CD4-positive, alpha-beta T cell (primary cell): ENCODE measurements around the gene AGXT. TPM values are rescaled to one million over a fixed set of nuclear protein-coding genes. Genes with fewer than 3 reads are reported as not detected.

Experiments
- ATAC-seq: fragments of 200-7000 bp; cut with Tn5 transposase; one replicate; pipeline ENCODE4 v1.10.0; 2022; ENCODE audit warnings: mild to moderate bottlenecking; ENCODE audit not compliant: poor library complexity
- CTCF ChIA-PET: fragments of 350-600 bp; sonication (Branson Sonifier 250); formaldehyde crosslinking; loops from one replicate; lab custom pipeline; 2021; ENCODE audit warnings: antibody characterized with exemption, inconsistent platforms; lab: Charles Lee
- POLR2A ChIA-PET: fragments of 350-600 bp; sonication (Branson Sonifier 250); formaldehyde crosslinking; loops from one replicate; lab custom pipeline; 2021; ENCODE audit warnings: antibody characterized with exemption, inconsistent platforms; lab: Charles Lee
- DNase-seq, 14 experiments: peaks; one replicate each; pipeline ENCODE4 v3.0.0-alpha.2; 2013 to 2020; ENCODE audit warnings: mixed read lengths in 2 of 14
- H3K27ac ChIP-seq, 2 donors: one replicate each; pipeline versions ENCODE4 v1.5.1 to v1.7.0; 2013; ENCODE audit warnings: low read length in 2 of 2, low read depth in 1 of 2, mild to moderate bottlenecking in 1 of 2
- H3K27me3 ChIP-seq, 2 experiments: 1 replicate in 1 of 2; 2 replicates in 1 of 2; pipeline versions ENCODE4 v1.6.1 to v1.7.0; 2013; ENCODE audit warnings: low read length in 2 of 2, control low read depth in 1 of 2, mild to moderate bottlenecking in 1 of 2, moderate library complexity in 1 of 2; ENCODE audit not compliant: insufficient read depth in 2 of 2, control insufficient read depth in 1 of 2
- H3K36me3 ChIP-seq: one replicate; pipeline ENCODE4 v1.6.1; 2013; ENCODE audit warnings: low read length, control low read depth; ENCODE audit not compliant: insufficient read depth
- H3K4me1 ChIP-seq: one replicate; pipeline ENCODE4 v1.6.1; 2013; ENCODE audit warnings: low read length, control low read depth; ENCODE audit not compliant: insufficient read depth
- H3K4me3 ChIP-seq: one replicate; pipeline ENCODE4 v1.5.1; 2013; ENCODE audit warnings: mild to moderate bottlenecking, low read length, moderate library complexity
- H3K9me3 ChIP-seq, 2 experiments: 1 replicate in 1 of 2; 2 replicates in 1 of 2; pipeline versions ENCODE4 v1.6.1 to v1.7.0; 2013; ENCODE audit warnings: low read length in 2 of 2, mild to moderate bottlenecking in 2 of 2, control low read depth in 1 of 2, moderate library complexity in 1 of 2; ENCODE audit not compliant: control insufficient read depth in 1 of 2, insufficient read depth in 1 of 2
- H3K27ac Mint-ChIP-seq: one replicate; pipeline ENCODE4 v1.8.0; 2020; ENCODE audit warnings: mixed read lengths
- H3K27me3 Mint-ChIP-seq: one replicate; pipeline ENCODE4 v1.8.0; 2021; ENCODE audit warnings: mixed read lengths
- H3K36me3 Mint-ChIP-seq: one replicate; pipeline ENCODE4 v1.8.0; 2021; ENCODE audit warnings: low read depth, mixed read lengths
- H3K4me1 Mint-ChIP-seq: one replicate; pipeline ENCODE4 v1.8.0; 2021; ENCODE audit warnings: low read depth, mixed read lengths
- H3K4me3 Mint-ChIP-seq: one replicate; pipeline ENCODE4 v1.8.0; 2020; ENCODE audit warnings: mild to moderate bottlenecking, mixed read lengths
- H3K9me3 Mint-ChIP-seq: one replicate; pipeline ENCODE4 v1.8.0; 2020; ENCODE audit warnings: mixed read lengths
- CTCF ChIP-seq: fragments of 200-600 bp; IDR thresholded peaks from one replicate; pipeline ENCODE4 v1.8.0; 2022; ENCODE audit warnings: antibody characterized with exemption, mild to moderate bottlenecking
- intact Hi-C, 2 experiments: fragments of 100-400 bp; cut with DNase I in 1 of 2; cut with micrococcal nuclease in 1 of 2; formaldehyde crosslinking; loops; one replicate each; pipeline versions ENCODE4 v1.15.1 to v1.9.0; 2023 to 2025; cut with DNase I, micrococcal nuclease
- total RNA-seq, 174 experiments: library from RNA in 2 of 174; stranded (reverse) in 2 of 174; gene quantifications; one replicate each; pipeline ENCODE4 v1.2.3 and lab custom pipeline; 2021 to 2026

AGXT gene
- total RNA-seq, 2 experiments from 2014 or later = not detected

GRCh38 chr2:240900141-240900860, 31.7 kb downstream of the AGXT start:
- no peaks in the 10 kb centered on the region for H3K36me3 Mint-ChIP-seq
- POLR2A ChIA-PET = no interaction called here
- no peaks in the 10 kb centered on the region for H3K9me3 Mint-ChIP-seq
- intact Hi-C loops = no loop called here
- no peak overlapping the region for H3K4me3 Mint-ChIP-seq
- DNase-seq = no peak
- Histone ChIP-seq H3K36me3 (no peaks in the 10 kb centered on the region), H3K9me3 (peaks cover 0 to 5% of the 10 kb centered on the region in 2 experiments), H3K27me3 (no peaks in the 10 kb centered on the region), H3K27ac (no peak overlapping the region), H3K4me1 (no peaks in the 10 kb centered on the region), H3K4me3 (no peak overlapping the region)
- H3K4me1 Mint-ChIP-seq = no peaks in the 10 kb centered on the region
- TF ChIP-seq CTCF = no peak
- ATAC-seq = no peak
- H3K27me3 Mint-ChIP-seq = no peaks in the 10 kb centered on the region
- H3K27ac Mint-ChIP-seq = no peak overlapping the region
- CTCF ChIA-PET = no interaction called here

- Histone ChIP-seq H3K27ac (no peak overlapping the region), H3K9me3 (peaks cover 0 to 5% of the 10 kb centered on the region in 2 experiments), H3K27me3 (no peaks in the 10 kb centered on the region), H3K36me3 (no peaks in the 10 kb centered on the region), H3K4me1 (no peaks in the 10 kb centered on the region), H3K4me3 (no peak overlapping the region)
- TF ChIP-seq CTCF = no peak
- Mint-ChIP-seq H3K9me3 (no peaks in the 10 kb centered on the region), H3K36me3 (no peaks in the 10 kb centered on the region), H3K27me3 (no peaks in the 10 kb centered on the region), H3K4me1 (no peaks in the 10 kb centered on the region), H3K27ac (no peak overlapping the region), H3K4me3 (no peak overlapping the region)
- ATAC-seq (no peak), DNase-seq (no peak)
- intact Hi-C loops = no loop called here
- POLR2A ChIA-PET = no interaction called here
- CTCF ChIA-PET = no interaction called here
These were observed 33.5 kb downstream of the AGXT start for GRCh38 chr2:240901986-240902614.

- no peak overlapping the region for H3K4me3 Mint-ChIP-seq
- TF ChIP-seq CTCF = no peak
- H3K4me3 ChIP-seq = no peak overlapping the region
- no peaks in the 10 kb centered on the region for H3K4me1 ChIP-seq
- H3K9me3 Mint-ChIP-seq = no peaks in the 10 kb centered on the region
- ChIA-PET CTCF (no interaction called here), POLR2A (no interaction called here)
- H3K27ac ChIP-seq = no peak overlapping the region
- no peak for DNase-seq
- H3K27ac Mint-ChIP-seq = no peak overlapping the region
- no peak for ATAC-seq
- H3K36me3 Mint-ChIP-seq = no peaks in the 10 kb centered on the region
- no peaks in the 10 kb centered on the region for H3K4me1 Mint-ChIP-seq
- intact Hi-C loops = no loop called here
- H3K36me3 ChIP-seq = no peaks in the 10 kb centered on the region
- H3K9me3 ChIP-seq = peaks cover 0 to 5% of the 10 kb centered on the region in 2 experiments
- no peaks in the 10 kb centered on the region for H3K27me3 ChIP-seq
- H3K27me3 Mint-ChIP-seq = no peaks in the 10 kb centered on the region
These were observed 34.0 kb downstream of the AGXT start for GRCh38 chr2:240902615-240903041.
